Activated CD8-positive, alpha-beta memory T cell treated with anti-CD3 and anti-CD28 coated beads, Interleukin-2, amount 50 U/mL, for 1 hour (primary cell): ENCODE data around the gene MTFR1L.

ENCODE experiments used
- DNase-seq: peaks from one replicate; pipeline ENCODE4 v3.0.0-alpha.2; 2020; ENCODE audit errors: extremely low read depth

Gene MTFR1L

GRCh38 chr1:25861316-25862286, 41.8 kb downstream of the MTFR1L start:
- DNase-seq = no peak

GRCh38 chr1:25862785-25863485, 43.2 kb downstream of the MTFR1L start:
- no peak for DNase-seq

- no peak for DNase-seq
Observed at GRCh38 chr1:25863486-25864262, 43.9 kb downstream of the MTFR1L start.

GRCh38 chr1:25864434-25864833, 44.7 kb downstream of the MTFR1L start:
- no peak for DNase-seq

GRCh38 chr1:25866288-25866687, 46.5 kb downstream of the MTFR1L start:
- no peak for DNase-seq

GRCh38 chr1:25867210-25867991, 47.6 kb downstream of the MTFR1L start:
- no peak for DNase-seq

GRCh38 chr1:25869909-25870606, 50.3 kb downstream of the MTFR1L start:
- DNase-seq = no peak

GRCh38 chr1:25870614-25871013, 50.9 kb downstream of the MTFR1L start:
- no peak for DNase-seq

- DNase-seq = no peak
Observed at GRCh38 chr1:25871086-25871703, 51.4 kb downstream of the MTFR1L start.

GRCh38 chr1:25871704-25872494, 52.1 kb downstream of the MTFR1L start:
- DNase-seq = no peak

GRCh38 chr1:25872713-25873112, 53.0 kb downstream of the MTFR1L start:
- DNase-seq = no peak

GRCh38 chr1:25873120-25873519, 53.4 kb downstream of the MTFR1L start:
- DNase-seq = no peak

GRCh38 chr1:25874209-25874608, 54.5 kb downstream of the MTFR1L start:
- no peak for DNase-seq

GRCh38 chr1:25874635-25875153, 54.9 kb downstream of the MTFR1L start:
- DNase-seq = no peak

GRCh38 chr1:25875154-25875855, 55.6 kb downstream of the MTFR1L start, which contains the start of gene PAQR7:
Gene PAQR7, minus strand, starts transcription at chr1:25875708. Its CDS starts 11,869 bp downstream, at chr1:25863839.
- DNase-seq = no peak

- DNase-seq = no peak
Observed at GRCh38 chr1:25875856-25876692, 56.3 kb downstream of the MTFR1L start.

- no peak for DNase-seq
Observed at GRCh38 chr1:25876693-25877077, 56.9 kb downstream of the MTFR1L start.

GRCh38 chr1:25877155-25877554, 57.4 kb downstream of the MTFR1L start:
- DNase-seq = no peak
